Endothelial cell of umbilical vein (primary cell): ENCODE data around the gene NCK2. TPM values are rescaled to one million over a fixed set of nuclear protein-coding genes. Genes with fewer than 3 reads are reported as not detected.

Experiments used
- BruUV-seq: library from RNA; stranded (reverse); fragments of 400-500 nt; replicated peaks from 2 replicates; lab custom pipeline; 2021; lab: Mats Ljungman, UMichigan
- CTCF ChIA-PET: fragments of 300-600, 350-600 bp; sonication (Branson Sonifier 250); formaldehyde crosslinking; loops from one replicate; lab custom pipeline; 2021; ENCODE audit warnings: antibody characterized with exemption, inconsistent platforms; lab: Charles Lee
- POLR2A ChIA-PET: fragments of 300-600, 350-600 bp; sonication (Branson Sonifier 250); formaldehyde crosslinking; loops from one replicate; lab custom pipeline; 2021; ENCODE audit warnings: antibody characterized with exemption, inconsistent platforms; lab: Charles Lee
- DNase-seq: peaks from one replicate; pipeline ENCODE4 v3.0.0-alpha.2; 2011; ENCODE audit warnings: low read depth, low spot score
- FAIRE-seq: peaks from 2 replicates; lab custom pipeline; 2011; peaks lifted over from hg19 to GRCh38; lab: Jason Lieb, UNC
- H2AFZ ChIP-seq: 2 replicates; pipeline ENCODE4 v1.6.0; 2012; ENCODE audit warnings: low read depth, low read length, control low read depth, inconsistent platforms
- H3K27ac ChIP-seq: 2 replicates; pipeline ENCODE4 v1.5.1; 2011; ENCODE audit warnings: low read depth, mild to moderate bottlenecking, control low read depth, low read length, moderate library complexity; ENCODE audit not compliant: insufficient read depth
- H3K27me3 ChIP-seq, 2 experiments: 2 replicates each; pipeline versions ENCODE4 v1.6.0 to v1.6.1; 2011; ENCODE audit warnings: low read length in 2 of 2, mixed read lengths in 1 of 2; ENCODE audit not compliant: control insufficient read depth in 2 of 2, insufficient read depth in 2 of 2
- H3K36me3 ChIP-seq, 2 experiments: 2 replicates in 1 of 2; 3 replicates in 1 of 2; pipeline ENCODE4 v1.5.1; 2011; ENCODE audit warnings: low read length in 2 of 2, mild to moderate bottlenecking in 1 of 2, moderate library complexity in 1 of 2; ENCODE audit not compliant: control insufficient read depth in 2 of 2, insufficient read depth in 2 of 2; ENCODE audit errors: extremely low read depth in 1 of 2
- H3K4me1 ChIP-seq: 3 replicates; pipeline ENCODE4 v1.5.1; 2011; ENCODE audit warnings: mild to moderate bottlenecking, low read length; ENCODE audit not compliant: control insufficient read depth, insufficient read depth; ENCODE audit errors: extremely low read depth
- H3K4me2 ChIP-seq: 2 replicates; pipeline ENCODE4 v1.6.1; 2011; ENCODE audit warnings: low read length, control low read depth, mixed read lengths; ENCODE audit not compliant: insufficient read depth
- H3K4me3 ChIP-seq, 3 experiments: fragments of 200-600 bp in 1 of 3; sonication (generic), shearing (Covaris generic) in 1 of 3; replicated peaks in 1 of 3; 2 replicates each; pipeline ENCODE4 v1.5.1; 2011 to 2016; ENCODE audit warnings: control low read depth in 3 of 3, low read length in 3 of 3, mild to moderate bottlenecking in 2 of 3, inconsistent platforms in 1 of 3, low read depth in 1 of 3, moderate library complexity in 1 of 3; ENCODE audit not compliant: insufficient read depth in 1 of 3
- H3K79me2 ChIP-seq: 2 replicates; pipeline ENCODE4 v1.6.0; 2012; ENCODE audit warnings: low read length, inconsistent platforms; ENCODE audit not compliant: control insufficient read depth, insufficient read depth
- H3K9ac ChIP-seq: replicated peaks from 2 replicates; pipeline ENCODE3; 2011; ENCODE audit warnings: low read length, control low read depth; ENCODE audit not compliant: insufficient read depth; ENCODE audit errors: extremely low read depth
- H3K9me1 ChIP-seq: replicated peaks from 3 replicates; pipeline ENCODE4 v1.6.0; 2011; ENCODE audit warnings: mild to moderate bottlenecking, low read length; ENCODE audit not compliant: control insufficient read depth, insufficient read depth; ENCODE audit errors: extremely low read depth
- H3K9me3 ChIP-seq: replicated peaks from 2 replicates; pipeline ENCODE4 v1.5.1; 2012; ENCODE audit warnings: low read length, inconsistent platforms; ENCODE audit not compliant: control insufficient read depth, insufficient read depth
- H4K20me1 ChIP-seq: replicated peaks from 2 replicates; pipeline ENCODE3; 2011; ENCODE audit warnings: mild to moderate bottlenecking, low read length; ENCODE audit not compliant: control insufficient read depth, insufficient read depth; ENCODE audit errors: extremely low read depth
- FOS ChIP-seq: IDR thresholded peaks from 2 replicates; pipeline ENCODE4 v1.6.1; 2011; ENCODE audit warnings: mild to moderate bottlenecking, low read length, moderate library complexity, borderline replicate concordance; ENCODE audit not compliant: insufficient read depth
- GATA2 ChIP-seq: IDR thresholded peaks from 2 replicates; pipeline ENCODE4 v1.7.0; 2011; ENCODE audit warnings: low read depth, mild to moderate bottlenecking, moderate library complexity, mixed read lengths, low read length; ENCODE audit not compliant: insufficient read length, insufficient read depth
- MAX ChIP-seq: IDR thresholded peaks from 2 replicates; pipeline ENCODE4 v1.6.1; 2011; ENCODE audit not compliant: insufficient read depth, insufficient read length
- MYC ChIP-seq: IDR thresholded peaks from one replicate; pipeline ENCODE4 v1.6.1; 2011; ENCODE audit warnings: mild to moderate bottlenecking, low read depth, low read length
- POLR2AphosphoS5 ChIP-seq: IDR thresholded peaks from 2 replicates; pipeline ENCODE4 v1.6.1; 2012; ENCODE audit warnings: low read depth, mild to moderate bottlenecking, control low read depth, low read length, moderate library complexity; ENCODE audit not compliant: insufficient read depth
- dilution Hi-C: fragments of 300-500 bp; cut with MboI; formaldehyde crosslinking; loops from one replicate; pipeline ENCODE4 v1.15.0; 2019; ENCODE audit warnings: low sequenced_read_pairs; ENCODE audit not compliant: extremely low pct_ligation_motif_present
- intact Hi-C: fragments of 100-400 bp; cut with micrococcal nuclease; formaldehyde crosslinking; loops from one replicate; pipeline ENCODE4 v1.10.0; 2022
- polyA plus RNA-seq, 4 experiments: library from polyadenylated mRNA; depleted of rRNA in 3 of 4; stranded (reverse) in 3 of 4; unstranded in 1 of 4; fragments of >200 nt; gene quantifications; 2 replicates each; pipeline versions ENCODE4 v1.2.1 to v1.2.3, GENCODE V29; 2011 to 2012; ENCODE audit warnings: missing spikeins in 1 of 4
- total RNA-seq: library from RNA; stranded (reverse); gene quantifications from 2 replicates; pipeline ENCODE4 v1.2.3, GENCODE V29; 2021
- TF ChIP-seq, protein P1 (sequence below), 2 donors: IDR thresholded peaks; 1 replicate in 1 of 2; 2 replicates in 1 of 2; pipeline ENCODE4 v1.5.1; 2011; ENCODE audit warnings: low read length in 2 of 2, mild to moderate bottlenecking in 2 of 2, moderate library complexity in 2 of 2, control low read depth in 1 of 2, inconsistent platforms in 1 of 2, low read depth in 1 of 2; ENCODE audit not compliant: insufficient read depth in 1 of 2; ENCODE audit errors: extremely low read depth in 1 of 2

NCK2 gene
- total and polyA plus RNA-seq, 2 donors (not counting 3 experiments of a cell fraction or from before 2014, with no cell fraction given) = 23.8 to 39.1 TPM

GRCh38 chr2:105793196-105793975 lies 48.7 kb downstream of the NCK2 start:
- ChIA-PET POLR2A (no interaction called here), CTCF (interaction anchor here (1.0 kb wide), 1 partner anchor 18 kb away, joined by 4 read pairs; no protein-coding TSS in a partner anchor)
- TF ChIP-seq FOS = no peak
- no peak for TF ChIP-seq GATA2
- TF ChIP-seq, protein P1, sequence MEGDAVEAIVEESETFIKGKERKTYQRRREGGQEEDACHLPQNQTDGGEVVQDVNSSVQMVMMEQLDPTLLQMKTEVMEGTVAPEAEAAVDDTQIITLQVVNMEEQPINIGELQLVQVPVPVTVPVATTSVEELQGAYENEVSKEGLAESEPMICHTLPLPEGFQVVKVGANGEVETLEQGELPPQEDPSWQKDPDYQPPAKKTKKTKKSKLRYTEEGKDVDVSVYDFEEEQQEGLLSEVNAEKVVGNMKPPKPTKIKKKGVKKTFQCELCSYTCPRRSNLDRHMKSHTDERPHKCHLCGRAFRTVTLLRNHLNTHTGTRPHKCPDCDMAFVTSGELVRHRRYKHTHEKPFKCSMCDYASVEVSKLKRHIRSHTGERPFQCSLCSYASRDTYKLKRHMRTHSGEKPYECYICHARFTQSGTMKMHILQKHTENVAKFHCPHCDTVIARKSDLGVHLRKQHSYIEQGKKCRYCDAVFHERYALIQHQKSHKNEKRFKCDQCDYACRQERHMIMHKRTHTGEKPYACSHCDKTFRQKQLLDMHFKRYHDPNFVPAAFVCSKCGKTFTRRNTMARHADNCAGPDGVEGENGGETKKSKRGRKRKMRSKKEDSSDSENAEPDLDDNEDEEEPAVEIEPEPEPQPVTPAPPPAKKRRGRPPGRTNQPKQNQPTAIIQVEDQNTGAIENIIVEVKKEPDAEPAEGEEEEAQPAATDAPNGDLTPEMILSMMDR (IDR thresholded peaks at IDR 0.05; ENCODE audit: extremely low read depth in 1 of 2, insufficient read depth in 1 of 2, low read depth in 1 of 2, low read length in 2 of 2) = no peak
- TF ChIP-seq MYC = no peak
- no peak for TF ChIP-seq POLR2AphosphoS5
- no peak for TF ChIP-seq MAX
- Histone ChIP-seq H3K4me1 (peaks cover 37% of the 10 kb centered on the region), H3K4me3 (no peak overlapping the region), H3K36me3 (no peaks in the 10 kb centered on the region), H4K20me1 (peaks cover 11% of the 10 kb centered on the region), H3K9me1 (no peaks in the 10 kb centered on the region), H2AFZ (no peak overlapping the region), H3K27me3 (no peaks in the 10 kb centered on the region), H3K27ac (no peak overlapping the region), H3K9me3 (no peaks in the 10 kb centered on the region), H3K79me2 (peaks cover 64% of the 10 kb centered on the region), H3K4me2 (no peak overlapping the region), H3K9ac (no peak overlapping the region)
- FAIRE-seq (no peak), DNase-seq (no peak)
- intact Hi-C loops = no loop called here
- BruUV-seq = no TSS peak
- dilution Hi-C loops = no loop called here
